KMS-11 (cell line): ENCODE results near the gene CRADD.

Experiments
- H2AFZ ChIP-seq: fragments of 200-600 bp; sonication (generic); 2 replicates; pipeline ENCODE4 v1.6.1; 2016; ENCODE audit warnings: antibody characterized with exemption, mixed run types, low read depth
- H3K27ac ChIP-seq: fragments of 200-600 bp; sonication (generic); 2 replicates; pipeline ENCODE4 v1.6.1; 2016; ENCODE audit warnings: mild to moderate bottlenecking, mixed run types
- H3K27me3 ChIP-seq: fragments of 200-600 bp; sonication (generic); 2 replicates; pipeline ENCODE4 v1.6.1; 2017; ENCODE audit warnings: mild to moderate bottlenecking, low read depth, mixed run types, moderate library complexity; ENCODE audit not compliant: insufficient read depth
- H3K36me3 ChIP-seq: fragments of 200-600 bp; sonication (generic); 2 replicates; pipeline ENCODE4 v1.6.1; 2017; ENCODE audit warnings: mild to moderate bottlenecking, mixed run types; ENCODE audit not compliant: insufficient read depth
- H3K4me1 ChIP-seq: fragments of 200-600 bp; sonication (generic); 2 replicates; pipeline ENCODE4 v1.6.1; 2016; ENCODE audit warnings: mild to moderate bottlenecking, low read depth, mixed run types; ENCODE audit not compliant: poor library complexity, severe bottlenecking
- H3K4me2 ChIP-seq: fragments of 200-600 bp; sonication (generic); 2 replicates; pipeline ENCODE4 v1.7.0; 2016; ENCODE audit warnings: mild to moderate bottlenecking, mixed run types
- H3K4me3 ChIP-seq: fragments of 200-600 bp; sonication (generic); IDR thresholded peaks from 2 replicates; pipeline ENCODE4 v1.6.1; 2017; ENCODE audit warnings: low read depth, low read length, mixed read lengths; ENCODE audit not compliant: insufficient read depth
- H3K79me2 ChIP-seq: fragments of 200-600 bp; sonication (generic); 2 replicates; pipeline ENCODE4 v1.6.1; 2016; ENCODE audit warnings: low read depth, mixed run types; ENCODE audit not compliant: insufficient read depth
- H3K9ac ChIP-seq: fragments of 200-600 bp; sonication (generic); 2 replicates; pipeline ENCODE4 v1.6.1; 2016; ENCODE audit warnings: mild to moderate bottlenecking, mixed run types
- H4K20me1 ChIP-seq: fragments of 200-600 bp; sonication (generic); 2 replicates; pipeline ENCODE4 v1.6.1; 2016; ENCODE audit warnings: mild to moderate bottlenecking, mixed run types; ENCODE audit not compliant: insufficient read depth
- CTCF ChIP-seq: fragments of 200-600 bp; sonication (generic); conservative IDR thresholded peaks from 2 replicates; pipeline ENCODE4 v1.6.1; 2017; ENCODE audit warnings: low read depth, mild to moderate bottlenecking, antibody characterized with exemption, low read length, moderate library complexity, mixed read lengths

CRADD gene

DNA sequence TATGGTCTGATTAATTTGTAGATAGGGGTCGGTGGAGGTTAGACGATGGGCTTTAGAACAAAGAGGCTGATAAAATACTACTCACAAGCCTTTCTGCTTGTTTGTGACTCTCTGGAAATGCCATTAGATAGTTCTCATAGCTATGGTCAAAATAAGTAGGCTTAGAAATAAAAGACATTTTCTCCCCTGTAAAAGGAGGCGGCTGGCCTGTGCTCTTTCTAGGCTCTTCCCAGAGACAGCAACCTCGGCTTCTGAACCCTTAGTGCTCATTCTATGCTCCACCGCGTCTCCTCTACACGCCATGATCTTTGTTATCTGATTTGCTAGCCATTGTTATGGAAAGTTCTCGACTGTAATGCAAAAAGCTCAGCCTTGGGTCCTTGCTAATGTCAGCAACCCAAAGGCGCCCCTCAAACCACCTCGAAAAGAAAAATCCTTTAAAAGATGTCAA, 64.5 kb downstream of the CRADD start:
- H3K9ac ChIP-seq, result no peak overlapping the region
- peak overlapping the region; percentile 37; the same call in 1 of the 2 replicates for H3K4me2 ChIP-seq
- no peaks in the 10 kb centered on the region for H3K79me2 ChIP-seq
- H4K20me1 ChIP-seq, result no peaks in the 10 kb centered on the region
- H3K4me3 ChIP-seq, result no peak overlapping the region
- peak overlapping the region; percentile 42; the same call in 1 of the 2 replicates for H2AFZ ChIP-seq
- peaks cover 5% of the 10 kb centered on the region for H3K4me1 ChIP-seq
- H3K27me3 ChIP-seq, result 0 out of 2 replicates have a peak, but pooled peaks cover 4% of the 10 kb centered on the region
- no peak overlapping the region for H3K27ac ChIP-seq
- no peak for TF ChIP-seq CTCF
- no peaks in the 10 kb centered on the region for H3K36me3 ChIP-seq

- Histone ChIP-seq H3K27ac (no peak overlapping the region), H3K4me2 (peak overlapping the region; percentile 73), H3K4me3 (no peak overlapping the region), H3K4me1 (peaks cover 5% of the 10 kb centered on the region), H3K9ac (peak overlapping the region; percentile 15; the same call in 1 of the 2 replicates), H4K20me1 (no peaks in the 10 kb centered on the region), H3K79me2 (no peaks in the 10 kb centered on the region), H2AFZ (peak overlapping the region; percentile 67; the same call in 1 of the 2 replicates), H3K36me3 (no peaks in the 10 kb centered on the region), H3K27me3 (0 out of 2 replicates have a peak, but pooled peaks cover 4% of the 10 kb centered on the region)
- no peak for TF ChIP-seq CTCF
Measured at GRCh38 chr12:93742110-93742934, 65.1 kb downstream of the CRADD start.

GRCh38 chr12:93743229-93743998, 66.2 kb downstream of the CRADD start:
- Histone ChIP-seq H3K4me3 (no peak overlapping the region), H3K36me3 (no peaks in the 10 kb centered on the region), H4K20me1 (no peaks in the 10 kb centered on the region), H2AFZ (no peak overlapping the region), H3K9ac (no peak overlapping the region), H3K27me3 (0 out of 2 replicates have a peak, but pooled peaks cover 4% of the 10 kb centered on the region), H3K4me1 (peaks cover 5% of the 10 kb centered on the region), H3K27ac (no peak overlapping the region), H3K4me2 (peak overlapping the region; percentile 73), H3K79me2 (no peaks in the 10 kb centered on the region)
- no peak for TF ChIP-seq CTCF

DNA sequence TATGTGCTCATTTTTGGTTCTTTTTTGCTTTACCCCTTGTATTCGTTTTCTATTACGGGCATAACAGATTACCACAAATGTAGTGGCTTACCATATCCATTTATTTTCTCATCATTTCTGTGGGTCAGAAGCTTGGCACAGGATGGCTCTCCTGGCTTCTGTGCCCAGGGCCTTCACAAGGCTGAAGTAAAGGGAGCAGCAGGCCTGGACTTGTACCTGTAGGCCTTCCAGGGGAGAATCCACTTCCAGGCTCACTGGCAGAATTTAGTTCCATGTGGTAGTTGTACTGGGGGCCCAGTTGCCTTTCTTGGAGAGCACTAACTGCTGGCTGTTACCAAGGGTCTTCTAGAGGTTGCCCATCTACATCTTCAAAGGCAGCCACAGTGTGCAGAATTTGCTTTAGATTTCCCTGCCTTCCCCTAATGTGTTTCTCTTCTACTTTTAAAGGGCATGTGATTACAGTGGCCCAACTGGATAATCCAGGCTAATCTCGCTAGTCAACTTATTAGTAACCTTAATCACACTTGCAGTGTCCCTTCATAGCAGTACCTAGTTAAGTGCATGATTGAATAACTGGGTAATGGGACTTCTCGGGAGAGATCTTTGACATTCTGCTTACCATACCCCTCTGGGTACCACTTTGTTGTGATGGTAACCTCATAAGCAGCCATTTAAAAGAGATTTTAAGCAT, 67.0 kb downstream of the CRADD start:
- no peak overlapping the region for H2AFZ ChIP-seq
- H3K4me1 ChIP-seq, result peaks cover 5% of the 10 kb centered on the region

More for the DNA sequence above, 67.0 kb downstream of the CRADD start:
- Histone ChIP-seq H3K79me2 (no peaks in the 10 kb centered on the region), H3K36me3 (no peaks in the 10 kb centered on the region), H3K9ac (no peak overlapping the region), H3K4me3 (no peak overlapping the region), H3K4me2 (no peak overlapping the region), H3K27me3 (0 out of 2 replicates have a peak, but pooled peaks cover 4% of the 10 kb centered on the region), H4K20me1 (no peaks in the 10 kb centered on the region), H3K27ac (no peak overlapping the region)
- no peak for TF ChIP-seq CTCF
